T-helper 2 cell (primary cell): ENCODE measurements around the gene WWOX.
A peak's percentile ranks its signal among the peaks of the same experiment; 100 is the strongest.

ENCODE experiments used
- DNase-seq, 5 experiments: peaks; one replicate each; pipeline versions ENCODE4 v3.0.0 to v3.0.0-alpha.2; 2012 to 2022

Gene WWOX

GRCh38 chr16:78230832-78231231 lies 131.4 kb downstream of the WWOX start:
- DNase-seq = no peak

GRCh38 chr16:78235168-78235800 lies 135.8 kb downstream of the WWOX start:
- DNase-seq = peak; percentile 20 to 72 (median 40)

- no peak for DNase-seq
Measured at GRCh38 chr16:78235876-78236275, 136.4 kb downstream of the WWOX start.

GRCh38 chr16:78237841-78238240 lies 138.4 kb downstream of the WWOX start:
- no peak for DNase-seq

GRCh38 chr16:78240459-78241222 lies 141.2 kb downstream of the WWOX start:
- no peak for DNase-seq

- DNase-seq = no peak
Measured at GRCh38 chr16:78242239-78242630, 142.8 kb downstream of the WWOX start.

GRCh38 chr16:78244131-78244895 lies 144.9 kb downstream of the WWOX start:
- DNase-seq = no peak

- DNase-seq = no peak
Measured at GRCh38 chr16:78246559-78246958, 147.1 kb downstream of the WWOX start.

GRCh38 chr16:78249056-78249455 lies 149.6 kb downstream of the WWOX start:
- no peak for DNase-seq

- no peak for DNase-seq
Measured at GRCh38 chr16:78249832-78250231, 150.4 kb downstream of the WWOX start.

- DNase-seq = no peak
Measured at GRCh38 chr16:78251115-78251514, 151.7 kb downstream of the WWOX start.

- DNase-seq = no peak
Measured at GRCh38 chr16:78252757-78253156, 153.3 kb downstream of the WWOX start.

GRCh38 chr16:78254841-78255240 lies 155.4 kb downstream of the WWOX start:
- no peak for DNase-seq

GRCh38 chr16:78256686-78257375 lies 157.4 kb downstream of the WWOX start:
- DNase-seq = no peak

- DNase-seq = no peak
Measured at GRCh38 chr16:78257376-78257728, 157.9 kb downstream of the WWOX start.

- DNase-seq = no peak
Measured at GRCh38 chr16:78258375-78259065, 159.1 kb downstream of the WWOX start.

- DNase-seq = no peak
Measured at GRCh38 chr16:78259873-78260272, 160.4 kb downstream of the WWOX start.

GRCh38 chr16:78264642-78265041 lies 165.2 kb downstream of the WWOX start:
- DNase-seq = no peak

GRCh38 chr16:78269256-78269655 lies 169.8 kb downstream of the WWOX start:
- DNase-seq = no peak

- no peak for DNase-seq
Measured at GRCh38 chr16:78271981-78272380, 172.5 kb downstream of the WWOX start.

- DNase-seq = no peak
Measured at GRCh38 chr16:78274771-78275170, 175.3 kb downstream of the WWOX start.

GRCh38 chr16:78275420-78275819 lies 176.0 kb downstream of the WWOX start:
- DNase-seq = no peak
